Measurements from ENCODE around the gene CXCL9.
A peak's percentile ranks its signal among the peaks of the same experiment; 100 is the strongest.
"Not testable (repeated sequence)": the region's sequence is repeated elsewhere in the genome, so short reads cannot be mapped to it uniquely, and the experiment has no call there.

CXCL9 gene

DNA sequence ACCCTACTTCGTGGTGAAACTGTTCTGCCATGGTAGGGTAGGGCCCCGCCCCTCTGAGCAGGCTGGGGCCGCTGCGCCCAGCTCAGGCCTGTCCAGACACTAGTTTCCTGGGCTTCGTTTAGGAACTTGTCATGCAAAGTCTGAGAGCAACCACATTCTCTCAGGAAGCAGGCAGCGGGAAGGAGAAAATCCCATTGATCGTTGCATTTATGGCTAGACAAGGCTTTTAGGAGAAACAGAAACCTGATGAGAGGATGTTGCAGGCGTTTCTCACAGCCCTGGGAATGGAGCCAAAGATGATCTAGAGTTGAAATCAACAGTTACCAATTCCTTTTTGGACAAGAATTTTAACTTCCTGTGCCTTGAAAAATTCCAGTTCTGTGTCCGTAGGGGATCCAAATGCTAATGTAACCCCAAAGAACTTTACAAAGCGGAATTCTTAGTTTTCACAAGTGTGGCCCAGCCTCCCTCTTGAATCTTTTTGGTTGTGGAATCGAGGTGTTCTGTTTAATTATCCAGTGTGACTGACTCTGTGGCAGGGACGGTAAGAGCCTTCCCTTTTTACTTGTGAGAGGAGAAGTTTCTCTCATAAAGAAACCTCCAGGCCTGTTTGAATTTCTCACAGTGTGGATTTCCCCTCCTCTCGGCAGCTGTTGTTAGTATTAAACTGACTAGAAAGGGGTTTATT is 4.5 kb upstream of the CXCL9 start:
- DNase-seq (ENCODE audit: low read depth) = peak; percentile 64

DNA sequence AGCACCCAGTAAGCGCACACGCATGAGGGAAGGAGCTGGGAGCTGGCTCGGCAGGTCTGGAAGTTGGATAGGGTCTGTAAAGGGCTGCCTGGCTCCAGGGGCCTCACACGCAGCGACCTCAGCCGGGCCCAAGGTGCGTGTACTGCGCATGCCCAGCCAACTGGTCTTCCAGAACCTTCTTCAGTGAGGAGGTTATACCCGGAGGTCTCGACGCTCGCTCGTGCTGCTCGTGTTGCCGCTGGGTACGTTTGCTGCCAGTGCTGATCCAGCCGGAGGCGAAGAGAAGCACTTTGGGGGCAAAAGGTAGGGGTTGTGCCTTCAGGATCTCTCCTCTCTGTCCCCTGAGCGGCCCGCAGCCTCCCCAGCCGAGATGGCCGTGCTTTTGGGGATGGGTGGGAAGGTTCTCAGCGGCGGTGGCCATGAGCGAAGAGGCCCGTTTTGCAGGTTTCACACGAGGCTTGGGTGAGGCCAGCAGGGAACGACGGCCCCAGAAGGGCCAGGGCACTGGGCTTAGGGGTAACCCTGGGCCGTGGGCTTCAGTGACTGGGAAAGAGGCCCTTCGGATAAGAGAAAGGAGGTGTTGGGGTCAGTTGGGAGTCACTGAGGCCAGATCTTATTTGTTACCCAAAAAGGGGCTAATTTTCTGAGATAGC is 3.8 kb upstream of the CXCL9 start:
- DNase-seq (ENCODE audit: low read depth) = no peak

DNA sequence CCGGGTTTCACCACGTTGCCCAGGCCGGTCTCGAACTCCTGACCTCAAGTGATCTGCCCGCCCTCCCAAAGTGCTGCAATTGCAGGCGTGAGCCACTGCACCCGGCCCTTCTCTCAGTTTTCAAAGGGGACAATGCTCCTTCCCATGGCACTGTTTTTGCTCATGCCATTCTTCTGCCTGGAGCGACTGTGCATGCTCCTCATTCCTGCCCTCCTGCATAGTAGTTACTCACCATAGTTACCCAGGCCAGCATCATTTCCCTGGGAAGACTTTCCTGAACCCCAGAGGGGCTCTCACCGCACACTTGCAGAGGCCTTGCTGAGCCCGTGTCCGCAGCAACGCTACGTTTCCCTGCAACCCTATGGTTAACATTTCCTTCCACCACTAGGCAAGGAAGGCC is 3.3 kb upstream of the CXCL9 start:
- DNase-seq (ENCODE audit: low read depth) = no peak

DNA sequence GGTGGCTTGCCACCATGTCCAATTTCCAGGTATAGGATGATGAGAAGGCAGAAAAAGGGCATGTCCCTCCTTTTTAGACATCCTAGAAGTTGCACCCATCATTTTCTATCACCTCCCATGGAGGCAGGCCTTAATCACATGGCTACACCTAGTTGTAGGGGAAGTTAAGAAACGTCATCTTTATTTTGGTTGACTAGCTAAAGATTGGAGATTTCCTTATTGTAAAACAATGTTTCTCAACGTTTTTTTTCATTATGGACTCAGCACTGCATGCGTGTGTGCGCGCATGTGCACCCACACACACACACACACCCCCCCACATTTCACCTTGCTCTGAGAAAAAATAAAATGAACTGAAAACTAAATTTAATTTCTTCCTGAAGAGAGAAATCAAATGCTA is 2.0 kb upstream of the CXCL9 start:
- no peak for DNase-seq (ENCODE audit: low read depth)

DNA sequence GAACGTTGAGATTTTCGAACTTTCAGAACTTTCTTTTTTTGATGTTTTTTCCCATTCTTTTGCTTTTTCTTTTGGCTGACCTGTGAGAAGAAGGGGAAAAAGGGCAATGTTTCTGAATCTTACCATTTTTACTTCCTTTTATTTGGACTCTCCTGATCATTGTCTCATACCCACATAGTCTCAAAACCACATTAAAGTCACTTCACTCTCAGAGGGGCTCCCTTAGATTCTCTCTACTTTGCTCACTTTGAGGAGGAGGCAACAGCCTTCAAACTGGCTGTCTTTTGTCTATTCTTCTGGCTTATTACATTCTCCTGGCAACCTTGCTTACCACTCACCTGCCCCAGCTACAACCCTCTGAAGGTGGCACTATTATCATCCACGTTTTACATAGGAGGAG is 3.7 kb downstream of the CXCL9 start:
- DNase-seq (ENCODE audit: low read depth) = no peak

DNA sequence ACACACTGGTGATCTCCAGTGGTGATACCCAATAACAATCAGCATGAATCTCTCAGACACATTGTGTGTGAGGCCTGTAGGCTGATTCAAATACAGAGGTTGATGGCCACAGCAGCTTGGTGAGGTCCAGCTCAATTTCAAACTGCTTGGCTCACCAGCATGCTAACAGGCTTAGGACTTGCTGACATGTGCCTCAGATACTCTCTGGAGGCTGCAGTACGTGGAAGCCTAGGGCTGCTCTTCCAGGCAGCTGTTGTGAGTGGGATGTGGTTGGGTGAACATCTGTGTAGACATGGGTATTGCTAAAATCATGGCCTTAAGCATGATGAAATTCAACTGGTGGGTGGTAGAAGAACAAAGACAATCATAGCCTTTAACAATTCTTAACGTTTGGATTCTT is 4.3 kb downstream of the CXCL9 start:
- no peak for DNase-seq (ENCODE audit: low read depth)

DNA sequence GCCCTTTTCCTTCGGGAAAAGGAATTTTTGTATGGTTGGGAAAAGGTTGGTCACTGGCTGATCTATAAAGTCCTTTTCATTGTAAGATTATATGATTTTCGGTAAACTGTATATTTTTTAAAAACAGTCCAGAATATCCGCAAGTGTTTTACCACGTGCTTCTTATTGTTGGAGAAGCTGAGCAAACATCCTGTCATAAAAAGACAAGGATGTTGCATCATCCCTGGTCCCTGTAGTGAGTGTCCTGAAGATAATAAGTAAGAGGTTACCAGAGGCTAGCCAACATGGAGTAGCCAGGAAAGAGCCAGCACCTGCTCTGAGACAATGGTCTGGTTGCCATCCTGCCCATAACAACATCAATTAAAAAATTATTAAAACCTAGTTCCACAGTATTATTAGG is 5.1 kb downstream of the CXCL9 start:
- DNase-seq (ENCODE audit: low read depth) = peak; percentile 28

DNA sequence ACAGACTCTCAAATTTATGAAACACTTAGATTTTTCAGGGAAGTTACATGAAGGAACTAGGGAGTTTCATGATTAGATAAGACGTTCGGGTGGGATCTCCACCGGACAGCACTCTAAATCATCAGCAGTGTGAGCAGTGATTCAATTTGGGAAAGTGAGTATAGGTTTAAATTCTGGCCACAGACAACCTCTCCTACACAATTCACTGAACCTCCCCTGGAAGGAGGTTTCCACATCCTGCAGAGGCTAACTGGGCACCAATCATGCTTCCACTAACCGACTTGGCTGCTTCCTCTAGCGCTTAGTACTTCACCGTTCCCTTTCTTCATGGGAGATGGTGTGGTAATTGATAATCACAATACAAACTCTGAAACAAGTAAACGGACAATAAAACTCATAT is 5.6 kb downstream of the CXCL9 start:
- DNase-seq (ENCODE audit: low read depth) = no peak

DNA sequence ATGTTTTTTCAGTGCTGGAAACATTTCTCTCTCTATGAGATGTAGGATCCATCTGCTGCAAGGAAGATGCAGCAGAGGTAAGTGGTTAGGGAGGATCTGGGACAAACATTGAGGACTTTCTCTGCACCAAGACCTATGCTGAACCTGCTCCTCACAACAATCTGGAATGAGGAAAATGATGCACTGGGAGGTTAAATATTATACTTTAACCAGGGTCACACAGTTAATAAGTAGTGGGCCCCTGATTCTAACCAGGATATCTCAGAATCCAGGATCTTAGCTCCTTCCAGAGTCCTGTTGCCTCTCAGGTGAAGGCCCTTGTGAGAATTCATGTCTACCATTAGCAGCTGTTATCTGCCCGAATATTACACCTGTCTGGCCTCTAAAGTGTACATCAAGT is 7.0 kb downstream of the CXCL9 start:
- no peak for DNase-seq (ENCODE audit: low read depth)

DNA sequence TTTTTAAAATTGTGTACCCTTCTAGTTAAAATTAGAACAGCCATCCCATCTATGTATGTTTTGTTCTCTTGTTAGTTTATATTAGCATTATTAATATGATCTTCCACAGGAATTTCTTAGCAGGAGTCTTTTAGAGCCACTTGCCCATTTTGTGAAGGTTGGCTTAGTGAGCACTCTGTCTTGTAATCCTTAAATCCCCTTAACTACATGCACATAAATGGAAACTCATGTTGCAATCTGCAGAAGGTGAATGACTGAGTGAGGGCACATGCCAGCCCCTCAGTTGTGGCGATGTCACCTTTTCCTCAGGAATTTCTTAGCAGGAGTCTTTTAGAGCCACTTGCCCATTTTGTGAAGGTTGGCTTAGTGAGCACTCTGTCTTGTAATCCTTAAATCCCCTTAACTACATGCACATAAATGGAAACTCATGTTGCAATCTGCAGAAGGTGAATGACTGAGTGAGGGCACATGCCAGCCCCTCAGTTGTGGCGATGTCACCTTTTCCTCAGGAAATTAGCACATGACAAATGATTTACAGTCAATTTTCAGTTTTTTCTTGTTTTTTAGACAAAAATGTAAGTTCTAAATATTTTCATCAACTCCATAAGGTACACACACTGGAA is 8.7 kb downstream of the CXCL9 start:
- not testable (repeated sequence) for DNase-seq (ENCODE audit: low read depth)

DNA sequence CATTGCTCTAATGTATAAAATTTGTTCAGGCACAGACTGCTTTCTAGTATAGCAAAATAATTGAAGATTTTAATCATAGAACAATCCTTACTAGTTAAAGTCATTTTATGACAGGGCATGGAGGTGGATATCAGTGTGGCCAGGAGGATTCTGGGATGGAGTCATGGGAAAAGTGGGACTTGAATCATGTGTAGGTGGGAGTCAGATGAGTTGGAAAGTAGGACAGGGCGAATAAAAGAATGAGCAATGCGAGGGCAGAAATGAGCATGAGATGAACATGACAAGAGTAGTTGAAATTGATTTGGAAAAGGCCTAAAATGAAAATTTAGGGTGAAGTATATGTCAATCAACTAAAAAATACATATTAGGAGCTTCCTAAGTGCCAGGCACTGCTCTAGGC is 9.4 kb downstream of the CXCL9 start:
- DNase-seq (ENCODE audit: low read depth) = no peak

DNA sequence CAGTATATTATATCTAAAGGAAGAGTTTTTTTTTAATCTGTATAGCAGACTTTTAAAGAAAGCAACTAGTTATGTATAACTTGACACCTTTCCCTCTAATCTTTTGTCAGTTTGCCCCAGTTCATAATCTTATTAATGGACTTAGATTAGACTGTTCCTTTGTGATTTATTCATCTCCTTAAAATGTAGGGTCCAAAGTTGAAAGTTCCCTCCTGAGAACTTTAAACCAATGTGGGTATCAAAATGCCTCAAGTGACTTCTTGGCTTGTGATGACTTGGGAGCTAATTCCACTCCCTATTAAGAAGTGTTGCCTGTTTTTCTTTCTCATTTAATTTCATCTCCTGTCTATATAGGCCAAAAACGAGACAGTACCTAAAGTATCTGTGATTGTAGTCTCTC is 10.2 kb downstream of the CXCL9 start:
- DNase-seq (ENCODE audit: low read depth) = no peak

DNA sequence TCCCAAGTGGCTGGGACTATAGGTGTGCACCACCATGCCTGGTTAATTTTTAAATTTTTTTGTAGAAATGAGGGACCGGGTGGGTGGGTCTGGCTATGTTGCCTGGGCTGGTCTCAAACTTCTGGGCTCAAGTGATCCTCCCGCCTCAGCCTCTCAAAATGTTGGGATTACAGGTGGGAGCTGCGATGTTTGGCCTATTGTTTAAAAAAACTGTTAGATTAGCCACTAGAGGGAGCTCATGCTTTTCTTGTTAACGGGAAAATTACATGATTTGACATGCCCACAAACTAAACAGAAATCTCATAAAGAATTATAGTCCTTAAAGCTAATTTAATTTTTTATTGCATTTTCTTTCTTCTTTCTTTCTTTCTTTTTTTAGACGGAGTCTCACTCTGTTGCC is 11.6 kb downstream of the CXCL9 start:
- DNase-seq (ENCODE audit: low read depth) = peak; percentile 75

DNA sequence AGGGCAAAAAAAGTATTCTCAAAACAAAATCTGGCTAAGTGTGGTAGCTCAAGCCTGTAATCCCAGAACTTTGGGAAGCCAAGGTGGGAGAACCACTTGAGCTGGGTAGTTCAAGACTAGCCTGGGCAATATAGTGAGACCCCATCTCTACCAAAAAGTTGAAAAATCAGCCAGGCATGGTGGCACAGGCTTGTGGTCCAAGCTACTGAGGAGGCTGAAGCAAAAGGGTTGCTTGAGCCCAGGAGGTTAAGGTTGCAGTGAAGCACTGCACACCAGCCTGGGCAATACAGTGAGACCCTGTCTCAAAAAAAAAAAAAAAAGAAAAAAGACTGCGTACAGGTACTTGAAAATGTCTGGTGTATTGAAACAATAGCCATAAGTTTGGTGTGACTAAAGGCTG is 14.8 kb downstream of the CXCL9 start:
- no peak for DNase-seq (ENCODE audit: low read depth)

DNA sequence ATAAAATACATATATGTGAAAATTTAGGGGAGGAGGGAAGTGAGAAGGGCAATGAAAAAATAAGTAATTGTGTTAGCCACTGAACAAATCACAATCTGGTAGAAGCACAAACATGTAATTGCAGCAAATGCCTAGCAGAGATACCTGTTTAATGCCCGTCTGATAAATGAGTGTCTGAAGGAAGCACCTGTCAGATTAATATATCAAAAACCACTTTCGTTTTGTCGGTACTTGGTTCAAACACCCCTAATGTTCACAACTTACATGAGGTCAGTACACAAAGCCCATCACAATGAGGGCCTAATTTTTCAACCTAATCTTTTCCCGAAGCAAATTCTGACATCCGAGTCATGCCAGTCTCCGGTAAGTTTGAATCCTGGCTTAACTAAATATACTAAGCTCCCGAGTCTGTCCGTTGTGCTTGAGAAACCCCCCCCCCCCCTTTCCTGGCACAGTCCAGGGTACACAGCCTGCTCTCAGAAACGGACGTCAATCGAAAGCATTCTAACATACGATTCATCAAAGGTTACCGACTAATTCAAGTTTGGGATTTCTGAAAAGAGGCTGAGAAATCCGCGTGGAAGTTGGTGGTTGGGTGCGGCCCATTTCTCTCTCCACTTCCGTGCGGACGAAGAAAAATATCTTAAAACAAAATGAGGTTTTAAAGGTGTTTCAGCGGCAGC is 17.3 kb downstream of the CXCL9 start:
- peak; percentile 15 for DNase-seq (ENCODE audit: low read depth)

DNA sequence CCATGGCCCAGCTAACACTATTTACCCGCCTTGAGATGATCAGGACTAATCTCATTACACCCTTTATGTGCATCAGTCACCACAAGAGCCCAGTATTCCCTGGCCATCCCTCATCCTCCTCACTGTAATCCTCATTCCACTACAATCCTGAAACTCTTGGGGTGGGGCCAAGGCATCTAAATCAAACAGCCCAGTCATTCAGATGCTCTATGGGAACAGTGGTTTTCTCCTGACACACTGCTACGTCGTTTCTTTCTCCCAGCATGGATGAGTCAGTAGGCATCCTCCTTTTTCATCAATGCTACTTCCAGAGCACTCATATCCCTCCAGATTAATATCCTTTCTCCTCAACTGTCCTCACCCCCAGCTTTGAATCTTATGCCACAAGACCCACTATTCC is 22.2 kb downstream of the CXCL9 start:
- peak; percentile 96 for DNase-seq (ENCODE audit: low read depth)

DNA sequence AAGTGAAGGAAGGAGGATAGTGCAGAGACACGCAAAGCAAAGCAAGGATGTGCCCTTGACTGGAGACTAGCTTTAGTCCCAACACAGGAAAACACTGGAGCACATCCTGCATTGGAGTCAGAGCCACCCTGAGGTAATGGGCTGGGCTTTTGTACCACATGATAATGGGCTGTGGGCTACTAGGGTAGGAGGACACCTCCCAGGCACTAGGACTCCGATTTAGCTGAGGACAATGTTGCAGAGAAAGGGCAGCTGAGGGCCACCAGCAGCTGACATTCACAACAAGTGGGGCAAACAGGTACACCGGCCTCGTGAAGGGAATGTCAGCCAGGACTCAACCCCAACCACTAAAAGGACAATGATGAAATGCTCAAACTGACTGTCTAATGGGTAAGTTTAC is 26.7 kb downstream of the CXCL9 start:
- DNase-seq (ENCODE audit: low read depth) = no peak

DNA sequence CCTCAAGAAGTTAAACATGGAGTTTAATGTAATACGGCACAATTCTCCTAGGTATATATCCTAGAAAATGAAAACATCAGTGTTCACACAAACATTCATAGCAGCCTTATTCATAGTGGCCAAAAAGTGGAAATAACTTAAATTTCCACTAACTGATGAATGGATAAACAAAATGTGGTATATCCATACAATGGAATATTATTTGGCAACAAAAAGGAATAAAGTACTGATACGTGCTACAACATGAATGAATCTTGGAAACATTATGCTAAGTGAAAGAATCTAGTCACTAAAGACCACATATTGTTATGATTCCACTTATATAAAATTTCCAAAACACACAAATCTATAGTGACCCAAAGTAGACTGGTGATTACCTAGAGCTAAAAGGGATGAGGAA is 31.1 kb downstream of the CXCL9 start:
- no peak for DNase-seq (ENCODE audit: low read depth)

DNA sequence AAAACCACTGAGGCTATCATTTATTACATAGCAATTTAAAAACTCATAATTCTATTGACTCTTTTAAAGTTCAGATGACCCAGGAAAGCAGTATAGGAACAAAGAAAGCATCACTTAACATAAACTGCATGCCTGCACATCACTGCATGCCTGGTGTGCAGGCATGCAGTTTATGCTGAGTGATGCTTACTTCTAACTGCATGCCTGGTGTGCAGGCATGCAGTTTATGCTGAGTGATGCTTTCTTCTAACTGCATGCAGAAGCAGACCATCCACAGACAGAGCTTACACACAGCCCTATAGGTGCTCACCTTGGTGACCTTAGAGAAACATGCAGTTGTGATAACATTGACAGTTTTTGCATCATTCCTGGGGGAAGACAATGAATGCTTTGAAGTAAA is 33.5 kb downstream of the CXCL9 start:
- no peak for DNase-seq (ENCODE audit: low read depth)

DNA sequence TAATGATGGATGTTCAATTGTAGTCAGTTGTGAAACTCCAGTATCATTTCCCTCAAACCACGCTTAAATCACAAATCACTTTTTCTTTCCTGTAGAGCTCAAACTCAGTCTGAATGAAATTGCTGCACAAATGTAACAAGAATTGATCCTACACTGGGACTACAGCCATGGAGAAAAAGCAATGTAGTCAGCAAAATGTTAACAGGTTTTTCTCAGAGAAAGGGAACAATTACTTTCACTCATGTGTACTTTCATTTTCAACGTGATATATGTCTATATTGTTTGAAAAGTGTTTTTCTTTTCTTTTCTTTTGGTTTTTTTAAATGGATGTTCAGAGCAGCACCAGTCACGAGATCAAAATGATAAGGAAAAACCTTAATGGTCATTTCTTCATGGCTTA is 39.2 kb downstream of the CXCL9 start:
- no peak for DNase-seq (ENCODE audit: low read depth)

DNA sequence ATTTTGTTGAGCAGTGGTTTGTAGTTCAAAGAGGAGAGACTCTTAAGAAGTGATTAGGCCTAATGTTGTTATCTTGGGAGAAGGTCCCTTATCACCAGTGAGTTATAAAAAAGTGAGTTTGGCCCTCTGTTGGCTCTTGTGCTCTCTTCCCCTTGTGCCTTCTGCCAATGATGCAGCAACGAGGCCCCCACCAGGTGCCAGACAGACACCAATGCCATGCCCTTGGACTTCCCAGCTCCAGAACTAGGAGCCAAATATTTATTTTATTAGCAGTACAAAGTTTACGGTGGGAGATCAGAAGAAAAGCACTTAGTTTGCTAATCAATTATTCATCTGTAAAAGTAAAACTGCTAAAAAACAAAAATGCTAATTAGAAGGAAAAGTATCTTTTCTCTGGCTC is 43.8 kb downstream of the CXCL9 start:
- DNase-seq (ENCODE audit: low read depth) = no peak

DNA sequence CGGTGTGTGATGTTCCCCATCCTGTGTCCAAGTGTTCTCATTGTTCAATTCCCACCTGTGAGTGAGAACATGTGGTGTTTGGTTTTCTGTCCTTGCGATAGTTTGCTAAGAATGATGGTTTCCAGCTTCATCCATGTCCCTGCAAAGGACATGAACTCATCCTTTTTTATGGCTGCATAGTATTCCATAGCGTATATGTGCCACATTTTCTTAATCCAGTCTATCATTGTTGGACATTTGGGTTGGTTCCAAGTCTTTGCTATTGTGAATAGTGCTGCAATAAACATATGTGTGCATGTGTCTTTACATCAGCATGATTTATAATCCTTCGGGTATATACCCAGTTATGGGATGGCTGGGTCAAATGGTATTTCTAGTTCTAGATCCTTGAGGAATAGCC is 45.2 kb downstream of the CXCL9 start:
- DNase-seq (ENCODE audit: low read depth) = not testable (repeated sequence)

DNA sequence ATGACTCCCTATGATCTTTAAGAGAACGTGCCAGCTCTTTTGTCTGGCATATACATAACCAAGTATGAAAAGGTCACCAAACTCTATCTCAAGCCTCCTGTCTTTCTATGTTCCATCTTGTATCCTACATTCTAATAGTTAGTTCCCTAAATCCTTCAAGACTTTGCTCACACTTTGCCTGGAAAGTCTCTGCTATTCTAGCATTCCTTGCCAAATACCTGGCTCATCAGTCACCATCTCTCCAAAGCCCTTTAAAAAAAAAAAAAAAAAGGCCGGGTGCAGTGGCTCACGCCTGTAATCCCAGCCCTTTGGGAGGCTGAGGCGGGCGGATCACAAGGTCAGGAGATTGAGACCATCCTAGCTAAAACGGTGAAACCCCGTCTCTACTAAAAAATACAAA is 48.8 kb downstream of the CXCL9 start:
- peak; percentile 20 for DNase-seq (ENCODE audit: low read depth)
